GM12874 (cell line): Measurements from ENCODE around the gene ATF4.
A peak's percentile ranks its signal among the peaks of the same experiment; 100 is the strongest.

Source experiments
- TF ChIP-seq, protein P1 (sequence below): IDR thresholded peaks from 2 replicates; pipeline ENCODE4 v1.5.1; 2011; ENCODE audit warnings: low read depth, mild to moderate bottlenecking, control low read depth, low read length, moderate library complexity; ENCODE audit not compliant: insufficient read depth

ATF4 gene

DNA sequence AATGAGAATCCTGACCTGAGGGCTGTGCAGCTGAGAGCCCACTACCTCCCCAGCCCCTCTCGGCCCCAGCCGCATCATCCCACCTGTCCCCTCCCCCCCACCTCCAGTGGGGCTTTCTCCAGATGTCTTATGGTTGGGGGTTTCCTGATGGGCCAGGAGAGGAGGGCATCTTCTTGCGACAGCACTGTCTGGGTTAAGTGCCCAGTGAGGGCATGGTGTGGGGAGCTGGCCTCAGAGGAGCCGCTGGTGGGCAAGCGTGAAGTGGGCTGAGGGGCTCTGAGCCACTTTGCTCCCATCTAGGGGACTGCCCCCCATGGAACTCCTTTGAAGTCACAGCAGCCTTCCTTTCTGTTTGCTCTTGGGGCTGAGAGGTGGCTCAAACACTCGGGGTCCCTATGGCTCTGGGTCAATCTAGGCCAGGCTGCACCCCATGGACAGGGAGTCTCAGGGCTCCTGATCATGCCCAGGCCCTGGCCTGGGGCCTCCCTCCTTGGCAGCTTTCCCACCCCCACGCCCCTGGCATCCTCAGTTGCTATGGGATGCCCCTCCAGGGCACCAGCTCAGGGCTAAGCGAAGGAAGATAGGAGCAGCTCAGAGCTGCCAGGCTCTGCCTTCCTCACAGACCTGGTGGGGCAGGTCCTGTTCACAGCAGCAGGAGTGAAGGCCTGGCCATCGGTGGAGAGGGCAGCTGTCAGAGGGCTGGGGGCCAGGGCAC lies 29.2 kb upstream of the ATF4 start:
- TF ChIP-seq, protein P1, sequence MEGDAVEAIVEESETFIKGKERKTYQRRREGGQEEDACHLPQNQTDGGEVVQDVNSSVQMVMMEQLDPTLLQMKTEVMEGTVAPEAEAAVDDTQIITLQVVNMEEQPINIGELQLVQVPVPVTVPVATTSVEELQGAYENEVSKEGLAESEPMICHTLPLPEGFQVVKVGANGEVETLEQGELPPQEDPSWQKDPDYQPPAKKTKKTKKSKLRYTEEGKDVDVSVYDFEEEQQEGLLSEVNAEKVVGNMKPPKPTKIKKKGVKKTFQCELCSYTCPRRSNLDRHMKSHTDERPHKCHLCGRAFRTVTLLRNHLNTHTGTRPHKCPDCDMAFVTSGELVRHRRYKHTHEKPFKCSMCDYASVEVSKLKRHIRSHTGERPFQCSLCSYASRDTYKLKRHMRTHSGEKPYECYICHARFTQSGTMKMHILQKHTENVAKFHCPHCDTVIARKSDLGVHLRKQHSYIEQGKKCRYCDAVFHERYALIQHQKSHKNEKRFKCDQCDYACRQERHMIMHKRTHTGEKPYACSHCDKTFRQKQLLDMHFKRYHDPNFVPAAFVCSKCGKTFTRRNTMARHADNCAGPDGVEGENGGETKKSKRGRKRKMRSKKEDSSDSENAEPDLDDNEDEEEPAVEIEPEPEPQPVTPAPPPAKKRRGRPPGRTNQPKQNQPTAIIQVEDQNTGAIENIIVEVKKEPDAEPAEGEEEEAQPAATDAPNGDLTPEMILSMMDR = no peak

- TF ChIP-seq, protein P1 = no peak
Observed at GRCh38 chr22:39491696-39492095, 28.7 kb upstream of the ATF4 start.

GRCh38 chr22:39492186-39492585 lies 28.2 kb upstream of the ATF4 start:
- TF ChIP-seq, protein P1 = no peak

GRCh38 chr22:39493759-39494158 lies 26.6 kb upstream of the ATF4 start:
- TF ChIP-seq, protein P1 = no peak

GRCh38 chr22:39494471-39495120 lies 25.8 kb upstream of the ATF4 start:
- TF ChIP-seq, protein P1 = no peak

DNA sequence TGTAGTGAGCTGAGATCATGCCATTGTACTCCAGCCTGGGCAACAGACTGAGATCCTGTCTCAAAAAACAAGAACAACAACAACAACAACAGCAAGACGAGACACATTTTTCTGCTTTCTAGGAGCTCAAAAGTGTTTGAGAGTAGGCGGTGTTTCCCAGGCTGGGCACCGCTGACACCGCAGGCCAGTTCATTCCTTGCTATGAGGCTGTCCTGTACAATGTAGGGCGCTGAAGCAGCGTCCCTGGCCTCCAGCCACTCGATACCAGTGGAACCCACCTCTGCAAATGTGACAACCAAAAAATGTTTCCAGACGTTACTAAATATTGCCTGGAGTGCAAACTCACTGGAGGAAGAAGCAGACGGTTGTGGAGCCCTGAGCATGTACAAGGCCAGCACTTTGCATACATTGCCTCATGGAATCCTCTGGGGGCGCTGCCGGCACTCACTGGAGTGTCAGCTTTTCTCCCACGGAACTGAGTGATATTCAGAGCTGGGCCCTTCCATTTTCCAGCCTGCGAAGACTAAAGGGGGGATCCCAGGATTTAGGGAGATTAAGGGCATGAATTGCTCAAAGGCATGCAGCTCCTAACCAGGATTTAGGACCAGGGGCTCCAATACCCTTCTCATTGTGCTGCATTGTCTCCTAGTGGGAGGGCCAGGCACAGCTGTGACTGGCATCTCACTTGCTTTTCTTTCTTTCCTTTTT lies 24.1 kb upstream of the ATF4 start:
- TF ChIP-seq, protein P1 = peak; percentile 87

- TF ChIP-seq, protein P1 = no peak
Observed at GRCh38 chr22:39497429-39497828, 22.9 kb upstream of the ATF4 start.
